Erythroblast (primary cell): ENCODE measurements around the gene CGAS.
A peak's percentile ranks its signal among the peaks of the same experiment; 100 is the strongest.
"Not testable (repeated sequence)": the region's sequence is repeated elsewhere in the genome, so short reads cannot be mapped to it uniquely, and the experiment has no call there.

Source experiments
- DNase-seq, 2 experiments: peaks; one replicate each; lab custom pipeline; 2025; lab: John Stamatoyannopoulos, UW
- GATA1 ChIP-seq: IDR thresholded peaks from 2 replicates; pipeline ENCODE4 v1.6.1; 2011; ENCODE audit warnings: low read depth, mild to moderate bottlenecking, control low read depth, low read length, moderate library complexity
- POLR2A ChIP-seq: IDR thresholded peaks from 2 replicates; pipeline ENCODE4 v1.6.1; 2011; ENCODE audit warnings: mild to moderate bottlenecking, low read length

CGAS gene

DNA sequence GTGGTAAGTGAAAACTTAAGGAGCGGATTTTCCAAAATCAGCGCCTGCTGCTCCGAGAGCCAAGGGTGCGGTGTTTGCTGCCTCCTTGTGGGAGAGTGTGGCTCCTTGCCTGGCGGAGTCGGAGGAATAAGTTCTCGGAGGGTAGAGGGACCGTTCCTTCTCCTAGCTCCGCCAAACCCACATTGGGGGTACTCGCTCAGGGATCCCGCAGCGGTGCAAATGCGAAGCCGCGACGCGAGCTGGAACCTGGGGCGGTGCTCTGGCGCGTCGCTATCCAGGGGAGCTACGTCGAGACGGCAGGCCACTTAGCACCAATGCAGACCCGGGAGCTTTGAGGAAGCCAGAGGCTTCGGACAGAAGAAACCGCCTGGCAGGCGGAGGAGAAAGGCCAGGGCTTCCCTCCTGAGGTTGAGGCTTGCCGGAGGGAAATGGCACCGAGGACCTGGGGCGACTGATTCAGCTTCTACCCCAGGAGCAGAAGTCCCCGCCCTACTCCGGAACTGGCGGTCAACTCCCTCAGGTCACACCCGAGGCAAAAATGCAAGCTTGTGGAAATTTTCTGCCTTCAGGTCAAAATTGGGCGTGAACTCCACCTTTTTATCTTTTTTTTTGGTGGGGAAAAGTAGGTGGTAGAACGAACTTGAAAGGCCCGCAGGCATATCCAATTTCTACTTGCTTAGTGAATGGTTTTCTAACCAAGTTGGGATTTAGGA, 63.1 kb downstream of the CGAS start:
- DNase-seq: peak; percentile 57 to 59
- TF ChIP-seq GATA1 (no peak), POLR2A (peak; percentile 43)

GRCh38 chr6:73388433-73388799, 63.7 kb downstream of the CGAS start:
- DNase-seq: no peak
- TF ChIP-seq GATA1: no peak
- TF ChIP-seq POLR2A: no peak

GRCh38 chr6:73382462-73383113, 69.5 kb downstream of the CGAS start:
- no peak for DNase-seq
- no peak for TF ChIP-seq GATA1

DNA sequence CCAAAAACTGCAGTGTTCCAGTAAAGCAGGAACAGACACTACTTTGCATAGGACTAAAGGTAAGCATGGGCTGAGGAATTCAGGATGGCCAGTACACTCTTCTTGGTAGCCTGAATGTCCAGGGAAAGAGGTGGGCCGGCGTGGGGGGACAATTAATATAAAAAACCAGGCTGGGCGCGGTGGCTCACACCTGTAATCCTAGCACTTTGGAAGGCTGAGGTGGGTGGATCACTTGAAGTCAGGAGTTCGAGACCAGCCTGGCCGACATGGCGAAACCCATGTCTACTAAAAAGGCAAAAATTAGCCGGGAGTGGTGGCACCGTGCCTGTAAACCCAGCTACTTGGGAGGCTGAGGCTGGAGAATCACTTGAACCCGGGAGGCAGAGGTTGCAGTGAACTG, 70.6 kb downstream of the CGAS start:
- DNase-seq: not testable (repeated sequence)

- no peak for TF ChIP-seq POLR2A
- no peak for TF ChIP-seq GATA1
- no peak for DNase-seq
Observed at GRCh38 chr6:73377225-73377624, 74.9 kb downstream of the CGAS start.

GRCh38 chr6:73375216-73375615, 76.9 kb downstream of the CGAS start:
- TF ChIP-seq GATA1 (no peak), POLR2A (no peak)

More at GRCh38 chr6:73375216-73375615, 76.9 kb downstream of the CGAS start:
- no peak for DNase-seq
